ENCODE data around the gene GGT6. TPM values are rescaled to one million over a fixed set of nuclear protein-coding genes. Genes with fewer than 3 reads are reported as not detected.
"Not testable (repeated sequence)": the region's sequence is repeated elsewhere in the genome, so short reads cannot be mapped to it uniquely, and the experiment has no call there.

The GGT6 gene
- total and polyA plus RNA-seq, 7 experiments from 2014 or later, result not detected

- intact Hi-C loops (cut with micrococcal nuclease), result no loop called here
- no peak overlapping the region for H3K27ac Mint-ChIP-seq
- peaks cover 0 to 10% (median 2%) of the 10 kb centered on the region in 5 donors for H3K27me3 Mint-ChIP-seq
- ChIA-PET POLR2A (no interaction called here), CTCF (interaction anchor here (0.6 kb wide), 1 partner anchor 562 kb away, joined by 4 read pairs; no protein-coding TSS in a partner anchor)
- no peak overlapping the region for H3K27ac ChIP-seq (ENCODE audit: low read depth, low read length)
- H3K36me3 ChIP-seq (ENCODE audit: control insufficient read depth in 2 of 3, insufficient read depth in 3 of 3, low read length in 3 of 3), result no peaks in the 10 kb centered on the region
- H3K9me3 Mint-ChIP-seq, result no peaks in the 10 kb centered on the region
- no peaks in the 10 kb centered on the region for H3K4me1 ChIP-seq (ENCODE audit: control insufficient read depth in 2 of 2, insufficient read depth in 2 of 2, low read length in 2 of 2)
- H3K36me3 Mint-ChIP-seq, result no peaks in the 10 kb centered on the region
- H3K9me3 ChIP-seq (ENCODE audit: control insufficient read depth in 2 of 3, low read length in 3 of 3), result no peaks in the 10 kb centered on the region
- no peaks in the 10 kb centered on the region for H3K27me3 ChIP-seq (ENCODE audit: control insufficient read depth in 2 of 2, insufficient read depth in 2 of 2, low read length in 2 of 2)
- peak overlapping the region in 1 of 10 donors; percentile 34 for H3K4me3 Mint-ChIP-seq
- H3K4me3 ChIP-seq (ENCODE audit: low read length), result no peak overlapping the region
- no peak for DNase-seq
- no peak for ATAC-seq
- peaks cover 0 to 5% (median 4%) of the 10 kb centered on the region in 7 donors for H3K4me1 Mint-ChIP-seq
These were observed 32.0 kb upstream of the GGT6 start for GRCh38 chr17:4592240-4593005.

GRCh38 chr17:4591529-4591928 lies 31.2 kb upstream of the GGT6 start:
- ATAC-seq, result no peak
- no peaks in the 10 kb centered on the region for H3K36me3 ChIP-seq (ENCODE audit: control insufficient read depth in 2 of 3, insufficient read depth in 3 of 3, low read length in 3 of 3)
- H3K4me3 ChIP-seq (ENCODE audit: low read length), result no peak overlapping the region
- no peak overlapping the region for H3K27ac ChIP-seq (ENCODE audit: low read depth, low read length)
- peaks cover 0 to 5% (median 4%) of the 10 kb centered on the region in 7 donors for H3K4me1 Mint-ChIP-seq
- H3K4me3 Mint-ChIP-seq, result no peak overlapping the region
- peaks cover 0 to 10% (median 6%) of the 10 kb centered on the region in 5 donors for H3K27me3 Mint-ChIP-seq
- intact Hi-C loops (cut with micrococcal nuclease), result no loop called here
- H3K4me1 ChIP-seq (ENCODE audit: control insufficient read depth in 2 of 2, insufficient read depth in 2 of 2, low read length in 2 of 2), result no peaks in the 10 kb centered on the region
- ChIA-PET POLR2A (no interaction called here), CTCF (no interaction called here)
- no peaks in the 10 kb centered on the region for H3K9me3 Mint-ChIP-seq
- H3K36me3 Mint-ChIP-seq, result no peaks in the 10 kb centered on the region
- H3K27me3 ChIP-seq (ENCODE audit: control insufficient read depth in 2 of 2, insufficient read depth in 2 of 2, low read length in 2 of 2), result no peaks in the 10 kb centered on the region
- no peak overlapping the region for H3K27ac Mint-ChIP-seq
- no peaks in the 10 kb centered on the region for H3K9me3 ChIP-seq (ENCODE audit: control insufficient read depth in 2 of 3, low read length in 3 of 3)
- DNase-seq, result no peak

GRCh38 chr17:4590981-4591453 lies 30.6 kb upstream of the GGT6 start:
- no peak overlapping the region for H3K4me3 ChIP-seq (ENCODE audit: low read length)
- no peak overlapping the region for H3K4me3 Mint-ChIP-seq
- H3K36me3 Mint-ChIP-seq, result no peaks in the 10 kb centered on the region
- H3K9me3 ChIP-seq (ENCODE audit: control insufficient read depth in 2 of 3, low read length in 3 of 3), result no peaks in the 10 kb centered on the region
- no peaks in the 10 kb centered on the region for H3K9me3 Mint-ChIP-seq
- peaks cover 0 to 15% (median 11%) of the 10 kb centered on the region in 5 donors for H3K27me3 Mint-ChIP-seq
- POLR2A ChIA-PET, result no interaction called here
- H3K27me3 ChIP-seq (ENCODE audit: control insufficient read depth in 2 of 2, insufficient read depth in 2 of 2, low read length in 2 of 2), result no peaks in the 10 kb centered on the region
- H3K4me1 Mint-ChIP-seq, result peaks cover 0 to 5% (median 4%) of the 10 kb centered on the region in 7 donors
- ATAC-seq (no peak), DNase-seq (no peak)
- no peak overlapping the region for H3K27ac Mint-ChIP-seq
- H3K27ac ChIP-seq (ENCODE audit: low read depth, low read length), result no peak overlapping the region
- CTCF ChIA-PET, result no interaction called here
- H3K36me3 ChIP-seq (ENCODE audit: control insufficient read depth in 2 of 3, insufficient read depth in 3 of 3, low read length in 3 of 3), result no peaks in the 10 kb centered on the region
- intact Hi-C loops (cut with micrococcal nuclease), result no loop called here
- H3K4me1 ChIP-seq (ENCODE audit: control insufficient read depth in 2 of 2, insufficient read depth in 2 of 2, low read length in 2 of 2), result no peaks in the 10 kb centered on the region

GRCh38 chr17:4590042-4590441 lies 29.7 kb upstream of the GGT6 start:
- H3K9me3 Mint-ChIP-seq; H3K4me3 ChIP-seq (ENCODE audit: low read length); H3K27ac ChIP-seq (ENCODE audit: low read depth, low read length); CTCF ChIA-PET; H3K36me3 ChIP-seq (ENCODE audit: control insufficient read depth in 2 of 3, insufficient read depth in 3 of 3, low read length in 3 of 3); H3K27me3 ChIP-seq (ENCODE audit: control insufficient read depth in 2 of 2, insufficient read depth in 2 of 2, low read length in 2 of 2); H3K4me3 Mint-ChIP-seq; H3K4me1 Mint-ChIP-seq; H3K9me3 ChIP-seq (ENCODE audit: control insufficient read depth in 2 of 3, low read length in 3 of 3); POLR2A ChIA-PET; H3K36me3 Mint-ChIP-seq; ATAC-seq; intact Hi-C loops (cut with micrococcal nuclease); H3K4me1 ChIP-seq (ENCODE audit: control insufficient read depth in 2 of 2, insufficient read depth in 2 of 2, low read length in 2 of 2); DNase-seq; H3K27ac Mint-ChIP-seq: not testable (repeated sequence)
- peaks cover 4 to 23% (median 17%) of the 10 kb centered on the region in 5 donors for H3K27me3 Mint-ChIP-seq

- ChIA-PET POLR2A (no interaction called here), CTCF (interaction anchor here (0.5 kb wide), 1 partner anchor 37 kb away, joined by 3 read pairs; no protein-coding TSS in a partner anchor)
- no peak overlapping the region for H3K27ac Mint-ChIP-seq
- peaks cover 0 to 1% (median 0%) of the 10 kb centered on the region in 11 donors for H3K9me3 Mint-ChIP-seq
- ATAC-seq (no peak), DNase-seq (no peak)
- intact Hi-C loops (cut with micrococcal nuclease), result no loop called here
- no peak overlapping the region for H3K27ac ChIP-seq (ENCODE audit: low read depth, low read length)
- no peak overlapping the region for H3K4me3 ChIP-seq (ENCODE audit: low read length)
- H3K4me1 Mint-ChIP-seq, result peaks cover 0 to 5% (median 0%) of the 10 kb centered on the region in 7 donors
- no peaks in the 10 kb centered on the region for H3K36me3 Mint-ChIP-seq
- H3K9me3 ChIP-seq (ENCODE audit: control insufficient read depth in 2 of 3, low read length in 3 of 3), result no peaks in the 10 kb centered on the region
- no peaks in the 10 kb centered on the region for H3K36me3 ChIP-seq (ENCODE audit: control insufficient read depth in 2 of 3, insufficient read depth in 3 of 3, low read length in 3 of 3)
- H3K4me1 ChIP-seq (ENCODE audit: control insufficient read depth in 2 of 2, insufficient read depth in 2 of 2, low read length in 2 of 2), result no peaks in the 10 kb centered on the region
- H3K4me3 Mint-ChIP-seq, result no peak overlapping the region
- H3K27me3 ChIP-seq (ENCODE audit: control insufficient read depth in 2 of 2, insufficient read depth in 2 of 2, low read length in 2 of 2), result no peaks in the 10 kb centered on the region
- H3K27me3 Mint-ChIP-seq, result peaks cover 4 to 24% (median 18%) of the 10 kb centered on the region in 5 donors
These were observed 28.7 kb upstream of the GGT6 start for GRCh38 chr17:4588898-4589625.

GRCh38 chr17:4588391-4588790 lies 28.0 kb upstream of the GGT6 start:
- ATAC-seq (no peak), DNase-seq (no peak)
- Histone ChIP-seq H3K27me3 (ENCODE audit: control insufficient read depth in 2 of 2, insufficient read depth in 2 of 2, low read length in 2 of 2) (peaks cover 0 to 5% of the 10 kb centered on the region in 2 donors), H3K27ac (ENCODE audit: low read depth, low read length) (no peak overlapping the region), H3K36me3 (ENCODE audit: control insufficient read depth in 2 of 3, insufficient read depth in 3 of 3, low read length in 3 of 3) (no peaks in the 10 kb centered on the region), H3K4me3 (ENCODE audit: low read length) (no peak overlapping the region), H3K4me1 (ENCODE audit: control insufficient read depth in 2 of 2, insufficient read depth in 2 of 2, low read length in 2 of 2) (no peaks in the 10 kb centered on the region), H3K9me3 (ENCODE audit: control insufficient read depth in 2 of 3, low read length in 3 of 3) (no peaks in the 10 kb centered on the region)
- H3K27ac Mint-ChIP-seq, result no peak overlapping the region
- H3K4me1 Mint-ChIP-seq, result peaks cover 2 to 11% (median 5%) of the 10 kb centered on the region in 7 donors
- CTCF ChIA-PET, result no interaction called here
- POLR2A ChIA-PET, result no interaction called here
- H3K27me3 Mint-ChIP-seq, result peaks cover 11 to 31% (median 25%) of the 10 kb centered on the region in 5 donors
- intact Hi-C loops (cut with micrococcal nuclease), result no loop called here
- H3K36me3 Mint-ChIP-seq, result no peaks in the 10 kb centered on the region
- H3K4me3 Mint-ChIP-seq, result no peak overlapping the region
- H3K9me3 Mint-ChIP-seq, result peaks cover 0 to 1% (median 0%) of the 10 kb centered on the region in 11 donors

All from naive thymus-derived CD4-positive, alpha-beta T cell (primary cell).